GM19240 (cell line): ENCODE results near the gene PARD3.
"Not testable (repeated sequence)": the region's sequence is repeated elsewhere in the genome, so short reads cannot be mapped to it uniquely, and the experiment has no call there.

Source experiments
- DNase-seq: peaks from one replicate; pipeline ENCODE4 v3.0.0; 2011; ENCODE audit warnings: low spot score; ENCODE audit not compliant: insufficient read length

PARD3 gene

GRCh38 chr10:34717429-34717828, 97.7 kb downstream of the PARD3 start:
- no peak for DNase-seq

GRCh38 chr10:34716958-34717357, 98.1 kb downstream of the PARD3 start:
- DNase-seq, result no peak

- DNase-seq, result no peak
These were observed 98.9 kb downstream of the PARD3 start for GRCh38 chr10:34716234-34716633.

GRCh38 chr10:34715511-34716187, 99.4 kb downstream of the PARD3 start:
- DNase-seq, result no peak

GRCh38 chr10:34713875-34714274, 101.2 kb downstream of the PARD3 start:
- no peak for DNase-seq

GRCh38 chr10:34711500-34711899, 103.6 kb downstream of the PARD3 start:
- DNase-seq, result no peak

GRCh38 chr10:34710391-34710751, 104.7 kb downstream of the PARD3 start:
- DNase-seq, result no peak

- DNase-seq, result no peak
These were observed 105.3 kb downstream of the PARD3 start for GRCh38 chr10:34709637-34710390.

- no peak for DNase-seq
These were observed 107.4 kb downstream of the PARD3 start for GRCh38 chr10:34707656-34708055.

- DNase-seq, result not testable (repeated sequence)
These were observed 108.1 kb downstream of the PARD3 start for GRCh38 chr10:34706992-34707391.

- no peak for DNase-seq
These were observed 108.9 kb downstream of the PARD3 start for GRCh38 chr10:34706147-34706546.

GRCh38 chr10:34705563-34705962, 109.5 kb downstream of the PARD3 start:
- DNase-seq, result no peak

- no peak for DNase-seq
These were observed 110.4 kb downstream of the PARD3 start for GRCh38 chr10:34704526-34705184.

GRCh38 chr10:34702982-34703381, 112.1 kb downstream of the PARD3 start:
- DNase-seq, result no peak

GRCh38 chr10:34702093-34702937, 112.8 kb downstream of the PARD3 start:
- no peak for DNase-seq

- no peak for DNase-seq
These were observed 113.9 kb downstream of the PARD3 start for GRCh38 chr10:34701194-34701593.

- not testable (repeated sequence) for DNase-seq
These were observed 114.3 kb downstream of the PARD3 start for GRCh38 chr10:34700752-34701151.

- no peak for DNase-seq
These were observed 115.1 kb downstream of the PARD3 start for GRCh38 chr10:34699904-34700517.

- DNase-seq, result no peak
These were observed 116.1 kb downstream of the PARD3 start for GRCh38 chr10:34698979-34699378.

- DNase-seq, result no peak
These were observed 116.8 kb downstream of the PARD3 start for GRCh38 chr10:34698248-34698831.
